ENCODE results near the gene FRMD5. TPM values are rescaled to one million over a fixed set of nuclear protein-coding genes. Genes with fewer than 3 reads are reported as not detected.
"Not testable (repeated sequence)": the region's sequence is repeated elsewhere in the genome, so short reads cannot be mapped to it uniquely, and the experiment has no call there.

FRMD5 gene
- polyA plus RNA-seq, 6 donors from 2014 or later: 0.17 to 0.77 (median 0.23) TPM; not detected in 1

GRCh38 chr15:44029940-44030568, 165.0 kb downstream of the FRMD5 start:
- no peak overlapping the region for H3K4me3 Mint-ChIP-seq
- no peak for DNase-seq
- H3K9me3 Mint-ChIP-seq: peaks cover 0 to 10% (median 2%) of the 10 kb centered on the region in 7 donors
- no peak for ATAC-seq (ENCODE audit: low read depth in 2 of 2)
- H3K4me1 Mint-ChIP-seq: no peaks in the 10 kb centered on the region
- H3K36me3 Mint-ChIP-seq: no peaks in the 10 kb centered on the region
- H3K27ac Mint-ChIP-seq: no peak overlapping the region
- peaks cover 20 to 40% (median 39%) of the 10 kb centered on the region in 3 donors for H3K27me3 Mint-ChIP-seq

GRCh38 chr15:44029003-44029402, 166.1 kb downstream of the FRMD5 start:
- Mint-ChIP-seq H3K4me3 (no peak overlapping the region), H3K4me1 (no peaks in the 10 kb centered on the region), H3K27ac (no peak overlapping the region), H3K27me3 (peaks cover 20 to 39% (median 38%) of the 10 kb centered on the region in 3 donors), H3K36me3 (no peaks in the 10 kb centered on the region), H3K9me3 (peaks cover 0 to 10% (median 2%) of the 10 kb centered on the region in 7 donors)
- DNase-seq: no peak
- ATAC-seq (ENCODE audit: low read depth in 2 of 2): no peak

DNA sequence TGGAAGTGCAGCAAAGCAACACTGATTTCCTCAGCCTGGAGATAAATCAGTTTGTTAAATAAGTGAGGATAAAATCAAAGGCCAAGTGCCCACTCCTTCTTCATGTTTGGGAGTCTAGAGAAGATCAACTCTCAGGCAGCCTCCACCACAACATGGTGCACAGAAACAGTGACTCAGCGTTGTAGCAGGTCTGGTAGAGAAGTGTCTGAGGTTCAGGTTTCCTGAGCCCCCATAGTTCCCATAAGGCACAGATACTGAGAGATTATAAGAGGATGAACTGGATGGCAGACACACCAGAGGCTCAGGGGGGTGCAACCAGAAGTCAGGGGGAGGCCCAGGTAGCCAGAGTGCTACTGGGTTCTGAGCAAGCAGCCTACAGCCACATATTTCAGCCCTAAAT, 166.7 kb downstream of the FRMD5 start:
- DNase-seq (no peak), ATAC-seq (ENCODE audit: low read depth in 2 of 2) (no peak)
- H3K4me1 Mint-ChIP-seq: no peaks in the 10 kb centered on the region
- H3K27ac Mint-ChIP-seq: no peak overlapping the region
- H3K9me3 Mint-ChIP-seq: peaks cover 0 to 10% (median 2%) of the 10 kb centered on the region in 7 donors
- peaks cover 22 to 40% (median 33%) of the 10 kb centered on the region in 3 donors for H3K27me3 Mint-ChIP-seq
- no peaks in the 10 kb centered on the region for H3K36me3 Mint-ChIP-seq
- H3K4me3 Mint-ChIP-seq: no peak overlapping the region

DNA sequence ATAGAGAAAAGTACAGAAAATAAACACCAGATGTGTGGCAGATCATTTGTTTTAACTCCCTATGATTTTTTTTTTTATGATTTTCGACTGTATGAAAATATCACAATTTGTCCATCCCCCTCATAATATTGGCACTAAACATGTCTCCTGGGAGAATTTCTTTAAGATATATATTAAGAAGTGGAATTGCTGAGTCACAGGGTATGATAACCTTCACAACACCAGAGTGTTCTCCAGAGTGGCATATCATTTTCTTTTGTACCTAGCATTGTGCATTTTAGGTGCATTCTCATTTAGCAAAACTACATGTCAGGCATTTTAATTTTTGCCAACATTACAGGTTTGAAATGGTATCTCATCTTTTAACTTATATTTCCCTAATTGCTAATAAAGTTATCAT, 170.9 kb downstream of the FRMD5 start:
- no peaks in the 10 kb centered on the region for H3K4me1 Mint-ChIP-seq
- DNase-seq (no peak), ATAC-seq (ENCODE audit: low read depth in 2 of 2) (no peak)
- H3K36me3 Mint-ChIP-seq: no peaks in the 10 kb centered on the region
- H3K4me3 Mint-ChIP-seq: no peak overlapping the region
- H3K27me3 Mint-ChIP-seq: peaks cover 18 to 26% (median 20%) of the 10 kb centered on the region in 3 donors
- H3K9me3 Mint-ChIP-seq: peaks cover 0 to 2% (median 0%) of the 10 kb centered on the region in 7 donors
- no peak overlapping the region for H3K27ac Mint-ChIP-seq

DNA sequence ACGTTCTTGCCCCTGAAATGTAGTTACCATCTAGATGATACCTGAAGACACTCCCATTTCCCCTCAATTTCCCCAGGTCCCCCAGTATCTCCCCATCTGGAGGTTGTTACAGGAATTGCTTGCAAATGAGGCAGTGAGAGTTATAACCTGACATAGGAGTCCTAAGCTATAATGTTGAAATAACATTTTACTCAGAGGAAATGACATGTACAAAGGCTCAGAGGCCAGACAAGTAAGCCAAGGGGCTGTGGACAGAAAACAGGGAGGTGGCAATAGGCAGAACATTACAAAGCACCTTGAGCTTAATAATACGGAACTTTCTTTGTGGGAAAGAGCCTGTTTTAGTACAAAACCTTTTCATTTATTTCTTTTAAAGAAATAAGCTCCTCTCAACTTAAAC, 171.9 kb downstream of the FRMD5 start:
- H3K4me1 Mint-ChIP-seq: no peaks in the 10 kb centered on the region
- DNase-seq (no peak), ATAC-seq (ENCODE audit: low read depth in 2 of 2) (no peak)
- H3K9me3 Mint-ChIP-seq: peaks cover 0 to 2% (median 0%) of the 10 kb centered on the region in 7 donors
- no peak overlapping the region for H3K27ac Mint-ChIP-seq
- H3K36me3 Mint-ChIP-seq: no peaks in the 10 kb centered on the region
- peaks cover 18 to 22% (median 20%) of the 10 kb centered on the region in 3 donors for H3K27me3 Mint-ChIP-seq
- H3K4me3 Mint-ChIP-seq: no peak overlapping the region

GRCh38 chr15:44018151-44018550, 176.9 kb downstream of the FRMD5 start:
- Mint-ChIP-seq H3K4me3 (no peak overlapping the region), H3K4me1 (no peaks in the 10 kb centered on the region), H3K9me3 (peaks cover 0 to 1% (median 0%) of the 10 kb centered on the region in 7 donors), H3K27ac (no peak overlapping the region), H3K36me3 (no peaks in the 10 kb centered on the region), H3K27me3 (peaks cover 8 to 12% (median 12%) of the 10 kb centered on the region in 3 donors)
- DNase-seq (no peak), ATAC-seq (ENCODE audit: low read depth in 2 of 2) (no peak)

DNA sequence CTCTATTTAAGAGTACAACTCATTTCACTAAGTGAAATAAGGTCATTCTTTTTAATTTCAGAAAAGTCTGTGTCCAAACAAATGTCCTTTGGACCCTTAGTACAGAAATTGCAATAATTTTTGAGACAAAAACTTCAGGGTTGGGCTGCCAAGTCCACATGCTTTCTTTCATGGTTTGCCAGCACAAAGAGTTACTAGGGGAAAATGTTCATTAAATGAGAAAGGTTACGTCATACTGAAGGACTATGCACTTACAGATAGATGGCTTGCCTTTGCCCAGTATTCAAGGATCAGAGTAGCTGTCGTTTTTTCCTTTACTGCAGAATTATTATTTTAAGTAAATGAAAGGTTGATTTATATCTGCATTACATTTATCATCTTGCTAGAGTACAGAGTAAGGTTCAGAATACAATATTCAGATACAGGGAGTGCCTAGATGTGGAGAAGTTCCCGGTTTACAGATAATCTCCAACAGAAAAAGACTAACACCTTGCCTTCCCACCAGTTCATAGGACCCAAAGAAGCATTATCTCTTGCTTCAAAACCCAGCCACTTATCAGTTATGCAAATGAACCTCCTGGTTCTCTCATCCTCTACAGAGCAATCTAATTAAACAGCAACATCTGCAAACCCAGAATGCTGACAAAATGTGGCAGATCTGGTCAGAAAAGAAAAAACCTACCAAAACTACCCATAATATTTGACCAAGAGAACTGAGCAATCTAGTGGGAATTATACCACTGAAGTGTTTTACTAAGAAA, 179.3 kb downstream of the FRMD5 start:
- H3K27me3 Mint-ChIP-seq: peaks cover 11 to 28% (median 13%) of the 10 kb centered on the region in 3 donors
- no peaks in the 10 kb centered on the region for H3K9me3 Mint-ChIP-seq
- no peak for DNase-seq
- H3K4me3 Mint-ChIP-seq: no peak overlapping the region
- H3K4me1 Mint-ChIP-seq: no peaks in the 10 kb centered on the region
- ATAC-seq (ENCODE audit: low read depth in 2 of 2): no peak
- no peaks in the 10 kb centered on the region for H3K36me3 Mint-ChIP-seq
- H3K27ac Mint-ChIP-seq: no peak overlapping the region

- peaks cover 23 to 38% (median 27%) of the 10 kb centered on the region in 3 donors for H3K27me3 Mint-ChIP-seq
- H3K36me3 Mint-ChIP-seq: no peaks in the 10 kb centered on the region
- no peak overlapping the region for H3K27ac Mint-ChIP-seq
- ATAC-seq (ENCODE audit: low read depth in 2 of 2): no peak
- no peaks in the 10 kb centered on the region for H3K9me3 Mint-ChIP-seq
- H3K4me1 Mint-ChIP-seq: no peaks in the 10 kb centered on the region
- no peak for DNase-seq
- no peak overlapping the region for H3K4me3 Mint-ChIP-seq
These were observed 183.7 kb downstream of the FRMD5 start for GRCh38 chr15:44011238-44011854.

- H3K27ac Mint-ChIP-seq: no peak overlapping the region
- no peaks in the 10 kb centered on the region for H3K9me3 Mint-ChIP-seq
These were observed 185.0 kb downstream of the FRMD5 start for GRCh38 chr15:44010089-44010488.

DNA sequence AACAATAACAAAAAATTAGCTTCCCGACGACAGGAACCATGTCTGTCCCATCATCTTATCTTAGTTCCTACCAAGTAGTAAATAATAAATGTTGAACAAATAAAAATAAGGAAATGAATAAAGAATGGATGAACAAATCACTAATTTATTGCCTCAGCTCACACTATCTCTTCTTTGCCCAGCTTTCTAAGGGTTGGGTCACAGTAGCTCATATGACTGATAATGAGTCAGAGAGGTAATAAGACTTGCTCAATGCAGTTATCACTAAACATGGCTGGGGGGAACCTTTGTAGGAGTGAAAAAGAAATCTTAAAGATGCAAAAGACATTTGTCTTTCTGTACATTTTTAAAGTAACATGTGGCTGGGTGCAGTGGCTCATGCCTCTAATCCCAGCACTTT, 186.0 kb downstream of the FRMD5 start:
- Mint-ChIP-seq H3K36me3 (no peaks in the 10 kb centered on the region), H3K9me3 (no peaks in the 10 kb centered on the region), H3K27me3 (peaks cover 23 to 33% (median 25%) of the 10 kb centered on the region in 3 donors), H3K4me3 (no peak overlapping the region), H3K4me1 (no peaks in the 10 kb centered on the region), H3K27ac (no peak overlapping the region)
- DNase-seq: no peak
- ATAC-seq (ENCODE audit: low read depth in 2 of 2): no peak

More at GRCh38 chr15:44010089-44010488, 185.0 kb downstream of the FRMD5 start:
- H3K27me3 Mint-ChIP-seq: peaks cover 23 to 34% (median 27%) of the 10 kb centered on the region in 3 donors
- no peaks in the 10 kb centered on the region for H3K4me1 Mint-ChIP-seq
- ATAC-seq (ENCODE audit: low read depth in 2 of 2): no peak
- no peak for DNase-seq
- no peak overlapping the region for H3K4me3 Mint-ChIP-seq
- H3K36me3 Mint-ChIP-seq: no peaks in the 10 kb centered on the region

DNA sequence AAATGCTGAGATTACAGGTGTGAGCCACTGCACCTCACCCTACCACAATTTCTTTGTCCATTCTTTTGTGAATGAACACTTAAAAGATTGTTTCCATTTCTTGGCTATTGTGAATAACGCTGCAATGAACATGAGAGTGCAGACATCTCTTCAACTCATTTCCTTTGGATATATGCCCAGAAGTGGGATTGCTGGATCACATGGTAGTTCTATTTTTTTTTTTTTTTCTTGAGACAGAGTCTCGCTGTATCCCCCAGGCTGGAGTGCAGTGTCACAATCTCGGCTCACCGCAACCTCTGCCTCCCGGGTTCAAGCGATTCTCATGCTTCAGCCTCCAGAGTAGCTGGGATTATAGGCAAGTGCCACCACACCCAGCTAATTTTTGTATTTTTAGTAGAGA, 194.8 kb downstream of the FRMD5 start:
- H3K9me3 Mint-ChIP-seq; ATAC-seq (ENCODE audit: low read depth in 2 of 2); H3K4me3 Mint-ChIP-seq; H3K27ac Mint-ChIP-seq; H3K36me3 Mint-ChIP-seq; DNase-seq; H3K4me1 Mint-ChIP-seq: not testable (repeated sequence)
- H3K27me3 Mint-ChIP-seq: peaks cover 13 to 20% (median 18%) of the 10 kb centered on the region in 3 donors

GRCh38 chr15:43998607-43999006, 196.5 kb downstream of the FRMD5 start:
- ATAC-seq (ENCODE audit: low read depth in 2 of 2) (no peak), DNase-seq (no peak)
- no peaks in the 10 kb centered on the region for H3K4me1 Mint-ChIP-seq
- H3K9me3 Mint-ChIP-seq: peaks cover 0 to 6% (median 1%) of the 10 kb centered on the region in 7 donors
- H3K27ac Mint-ChIP-seq: no peak overlapping the region
- H3K27me3 Mint-ChIP-seq: peaks cover 13 to 25% (median 20%) of the 10 kb centered on the region in 3 donors
- H3K4me3 Mint-ChIP-seq: no peak overlapping the region
- H3K36me3 Mint-ChIP-seq: no peaks in the 10 kb centered on the region

GRCh38 chr15:43991206-43991605, 203.9 kb downstream of the FRMD5 start:
- ATAC-seq (ENCODE audit: low read depth in 2 of 2): no peak
- H3K27ac Mint-ChIP-seq: no peak overlapping the region
- H3K4me3 Mint-ChIP-seq: no peak overlapping the region
- no peak for DNase-seq
- H3K4me1 Mint-ChIP-seq: no peaks in the 10 kb centered on the region
- no peaks in the 10 kb centered on the region for H3K36me3 Mint-ChIP-seq
- peaks cover 0 to 7% (median 1%) of the 10 kb centered on the region in 7 donors for H3K9me3 Mint-ChIP-seq
- peaks cover 5 to 23% (median 7%) of the 10 kb centered on the region in 3 donors for H3K27me3 Mint-ChIP-seq

All from naive B cell (primary cell).